Measurements from ENCODE around the gene PPP2R3A.

Gene PPP2R3A

GRCh38 chr3:135973841-135974240, 8.3 kb downstream of the PPP2R3A start:
- DNase-seq (ENCODE audit: low read depth in 2 of 2) = no peak

DNA sequence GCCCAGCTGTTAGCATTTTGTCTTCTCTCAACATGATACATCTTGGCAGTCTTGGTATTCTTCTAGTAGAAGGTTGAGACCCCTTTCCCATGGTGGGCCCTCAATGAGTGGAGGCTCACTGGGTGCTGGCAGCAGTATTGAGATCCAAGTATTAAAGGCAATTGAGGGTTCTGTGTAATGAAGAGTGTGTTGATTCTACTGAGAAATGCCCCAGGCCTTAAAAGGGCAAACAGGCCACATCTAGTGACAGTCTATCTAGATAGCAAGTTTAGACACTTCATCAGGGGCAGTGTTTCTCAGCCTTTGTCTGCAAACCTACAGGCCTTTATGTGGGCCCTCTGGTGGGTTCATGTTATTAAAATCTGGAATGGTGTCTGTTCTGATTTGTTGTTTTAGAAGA, 9.5 kb downstream of the PPP2R3A start:
- no peak for DNase-seq (ENCODE audit: low read depth in 2 of 2)

GRCh38 chr3:135975536-135975935, 10.0 kb downstream of the PPP2R3A start:
- no peak for DNase-seq (ENCODE audit: low read depth in 2 of 2)

GRCh38 chr3:135980343-135980742, 14.8 kb downstream of the PPP2R3A start:
- DNase-seq (ENCODE audit: low read depth in 2 of 2) = no peak

DNA sequence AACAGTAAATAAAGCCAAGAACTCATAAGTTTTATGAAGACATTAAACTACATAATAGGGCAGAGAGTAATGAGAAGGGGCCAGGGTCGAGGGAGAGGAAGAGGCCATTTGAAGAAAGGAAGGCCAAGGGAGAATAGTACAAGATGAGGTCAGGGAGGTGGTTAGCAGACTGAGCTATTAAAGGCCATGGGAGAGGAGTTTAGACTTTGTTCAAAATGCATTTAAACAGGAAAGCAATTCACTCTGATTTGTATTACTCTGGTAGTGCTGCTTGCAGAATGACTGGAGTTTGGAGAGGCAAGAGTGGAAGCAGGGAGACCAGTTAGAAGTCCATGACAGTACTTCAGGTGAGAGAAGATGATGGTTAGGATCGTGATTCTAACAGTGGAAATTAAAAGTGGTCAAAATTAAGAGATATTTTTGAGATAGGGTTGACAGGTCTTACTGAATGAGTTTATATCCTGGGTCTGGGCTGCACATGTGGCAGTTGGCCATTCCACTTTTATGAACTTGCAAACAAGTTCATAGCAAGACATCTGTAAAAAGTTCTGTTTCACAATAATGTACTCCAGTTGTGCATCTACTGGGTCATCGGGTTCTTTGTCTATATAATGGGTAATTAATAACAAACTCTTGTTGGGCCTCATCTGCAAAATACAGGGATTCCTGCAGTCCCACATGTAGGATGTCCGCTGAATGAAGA, 16.3 kb downstream of the PPP2R3A start:
- DNase-seq (ENCODE audit: low read depth in 2 of 2) = no peak

DNA sequence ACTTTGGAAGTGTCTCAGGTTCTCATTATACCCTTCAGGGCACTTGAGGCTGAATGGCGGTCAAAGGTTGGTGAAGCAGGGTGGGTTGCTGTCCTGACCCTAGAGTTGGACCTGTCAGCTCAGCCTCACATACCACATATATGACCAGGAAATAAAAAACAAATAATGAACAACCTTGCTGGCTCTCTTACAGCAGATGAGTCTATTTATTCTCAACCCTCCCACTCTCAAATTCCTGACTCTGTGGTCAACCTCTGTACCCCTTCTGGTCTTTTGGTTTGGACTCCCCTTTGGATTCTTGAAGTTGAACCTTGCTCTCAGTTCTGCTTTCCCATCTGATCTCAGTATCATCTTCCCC, 16.9 kb downstream of the PPP2R3A start:
- no peak for DNase-seq (ENCODE audit: low read depth in 2 of 2)

GRCh38 chr3:135982922-135983581, 17.5 kb downstream of the PPP2R3A start:
- no peak for DNase-seq (ENCODE audit: low read depth in 2 of 2)

- DNase-seq (ENCODE audit: low read depth in 2 of 2) = no peak
Observed at GRCh38 chr3:135987661-135988060, 22.1 kb downstream of the PPP2R3A start.

- DNase-seq (ENCODE audit: low read depth in 2 of 2) = no peak
Observed at GRCh38 chr3:135989242-135989641, 23.7 kb downstream of the PPP2R3A start.

DNA sequence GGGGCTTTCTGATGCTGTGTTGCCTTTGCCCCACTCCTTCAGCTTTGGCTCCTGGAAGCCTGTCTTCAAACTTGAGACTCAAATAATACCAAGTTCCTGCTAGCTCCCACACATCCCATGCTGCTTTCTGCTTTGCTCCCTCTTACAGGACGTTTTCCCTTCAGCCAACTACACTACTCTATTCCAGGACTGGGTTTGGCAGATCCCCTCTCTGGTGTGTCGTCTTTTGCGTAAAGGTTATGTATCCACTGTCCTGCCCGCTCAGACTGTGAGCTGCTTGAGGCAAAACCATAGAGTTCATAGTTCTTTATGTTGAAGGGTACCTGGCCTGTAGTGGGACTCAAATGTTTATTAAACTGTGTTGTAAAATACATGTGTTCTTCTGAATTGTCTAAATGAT, 25.4 kb downstream of the PPP2R3A start:
- DNase-seq (ENCODE audit: low read depth in 2 of 2) = no peak

GRCh38 chr3:135991621-135992020, 26.1 kb downstream of the PPP2R3A start:
- no peak for DNase-seq (ENCODE audit: low read depth in 2 of 2)

- no peak for DNase-seq (ENCODE audit: low read depth in 2 of 2)
Observed at GRCh38 chr3:135992072-135992471, 26.5 kb downstream of the PPP2R3A start.

DNA sequence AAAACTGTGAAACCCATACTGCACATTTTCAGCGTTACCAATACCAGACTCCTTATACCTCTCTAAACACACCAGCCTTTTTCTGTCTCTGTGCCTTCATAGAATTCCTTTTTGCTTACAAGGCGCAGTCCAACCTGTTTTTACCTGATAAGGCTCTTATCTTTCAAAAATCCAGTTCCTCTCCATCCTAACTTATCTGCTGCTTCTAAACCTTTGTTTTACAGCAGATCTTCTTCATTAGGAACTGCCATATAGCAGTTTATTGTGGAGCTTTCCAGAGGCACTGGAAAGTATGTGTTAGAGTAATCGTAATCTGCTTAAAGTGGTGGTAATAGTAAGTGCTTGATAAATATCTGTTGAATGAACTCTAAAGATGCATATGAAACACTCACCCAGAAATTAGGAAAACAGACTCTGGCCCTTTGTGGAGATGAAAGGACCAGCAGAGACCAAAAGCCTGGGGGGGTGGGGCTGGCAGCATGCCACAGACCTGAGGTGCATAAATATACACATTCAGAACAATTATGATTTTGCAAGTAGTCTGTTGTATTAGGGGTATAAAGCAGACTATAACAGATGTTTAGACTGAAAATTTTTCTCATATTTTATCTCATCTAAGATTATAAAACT, 29.3 kb downstream of the PPP2R3A start:
- no peak for DNase-seq (ENCODE audit: low read depth in 2 of 2)

DNA sequence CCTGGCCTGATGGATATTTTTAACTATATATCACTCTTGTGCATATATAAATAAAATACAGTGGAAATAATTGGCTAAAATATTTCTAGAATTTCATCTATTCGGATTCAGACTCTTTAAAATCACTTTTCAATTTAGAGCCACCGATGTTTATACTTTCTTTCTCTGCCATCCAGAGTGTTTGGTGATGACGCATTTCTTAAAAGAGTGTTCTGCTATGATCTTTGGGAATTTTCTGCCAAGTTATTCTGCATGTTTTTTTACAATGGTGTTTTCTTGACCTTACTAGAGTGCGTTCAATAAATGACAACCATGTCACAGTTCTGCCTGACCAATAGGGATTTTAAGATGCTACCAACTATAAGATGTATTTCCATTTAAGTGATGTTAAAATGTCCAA, 30.2 kb downstream of the PPP2R3A start:
- no peak for DNase-seq (ENCODE audit: low read depth in 2 of 2)

GRCh38 chr3:135997554-135998320, 32.2 kb downstream of the PPP2R3A start:
- no peak for DNase-seq (ENCODE audit: low read depth in 2 of 2)

- DNase-seq (ENCODE audit: low read depth in 2 of 2) = no peak
Observed at GRCh38 chr3:136008221-136008620, 42.7 kb downstream of the PPP2R3A start.

DNA sequence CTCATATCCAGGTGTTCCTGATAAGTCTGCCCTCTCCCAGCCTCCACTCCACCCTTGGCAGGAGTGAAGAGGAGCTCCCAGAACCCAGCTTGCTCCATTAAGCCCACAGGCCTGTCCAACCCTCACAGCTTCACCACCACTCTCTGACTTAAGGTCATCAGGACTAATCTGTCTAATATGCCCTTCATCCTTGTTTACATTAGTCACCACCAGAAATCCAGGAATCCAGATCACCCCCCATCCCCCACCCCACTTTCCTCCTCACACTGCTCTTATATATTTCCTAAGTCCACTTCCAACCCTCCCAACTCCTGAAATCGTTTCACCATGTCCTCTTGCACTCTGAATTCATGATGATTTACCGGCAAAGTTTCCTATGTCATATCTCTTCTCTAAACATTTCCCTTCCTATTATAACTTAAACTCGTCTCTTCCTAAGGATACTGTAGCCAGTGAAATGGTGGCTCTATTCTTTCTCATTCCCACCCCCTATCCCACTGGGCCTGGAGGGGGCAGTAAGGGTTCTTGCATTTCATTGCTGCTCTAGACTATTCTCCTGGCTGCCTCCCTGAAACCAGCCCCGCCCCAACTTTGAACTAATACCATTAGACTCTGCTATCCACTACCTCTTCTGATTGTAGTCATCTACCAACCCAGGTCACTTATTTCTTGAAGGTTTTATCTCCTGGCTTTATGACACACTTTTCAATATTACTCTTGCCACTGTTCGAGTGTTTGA, 43.4 kb downstream of the PPP2R3A start:
- no peak for DNase-seq (ENCODE audit: low read depth in 2 of 2)

DNA sequence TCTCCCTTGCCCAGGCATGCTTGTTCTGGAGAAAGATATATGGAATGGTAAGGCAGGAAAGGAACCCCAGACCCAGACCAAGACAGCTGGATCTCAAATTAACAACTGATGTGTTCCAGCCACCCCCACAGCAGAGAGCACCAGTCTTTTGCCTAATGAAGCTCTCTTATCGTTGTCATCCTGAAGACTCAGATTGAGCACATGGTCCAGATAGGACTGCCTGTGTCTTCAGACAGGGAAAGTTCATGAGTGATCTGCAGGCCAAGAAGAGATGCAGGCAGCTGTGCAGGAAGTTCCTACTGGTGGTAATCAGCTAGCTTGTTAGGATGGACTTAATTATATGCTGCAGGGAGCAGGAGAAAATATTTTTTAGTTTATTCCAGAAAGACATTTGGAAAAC, 53.3 kb downstream of the PPP2R3A start:
- DNase-seq (ENCODE audit: low read depth in 2 of 2) = no peak

GRCh38 chr3:136021803-136022202, 56.3 kb downstream of the PPP2R3A start:
- DNase-seq (ENCODE audit: low read depth in 2 of 2) = no peak

- DNase-seq (ENCODE audit: low read depth in 2 of 2) = no peak
Observed at GRCh38 chr3:136022529-136023263, 57.2 kb downstream of the PPP2R3A start.

Measured in stimulated activated CD4-positive, alpha-beta T cell treated with anti-CD3 and anti-CD28 coated beads, Interleukin-12 subunit alpha, Interleukin-12 subunit beta, amount 100 ng/mL, for 24 hours (primary cell).